Measurements from ENCODE around the gene PLXDC2. TPM values are rescaled to one million over a fixed set of nuclear protein-coding genes. Genes with fewer than 3 reads are reported as not detected.
"Not testable (repeated sequence)": the region's sequence is repeated elsewhere in the genome, so short reads cannot be mapped to it uniquely, and the experiment has no call there.

PLXDC2 gene
- 14.9 TPM for polyA plus RNA-seq (2013, experiment 1 of 2)
- polyA plus RNA-seq (2013, experiment 2 of 2), result 15.6 TPM

- Histone ChIP-seq H3K27ac (ENCODE audit: low read depth, low read length) (peak within 1 kb of the TSS; percentile 91), H3K27me3 (ENCODE audit: insufficient read depth, low read length, poor library complexity) (no peaks in the 10 kb centered on the region), H3K4me1 (ENCODE audit: control insufficient read depth, low read depth, low read length) (no peaks in the 10 kb centered on the region), H3K18ac (ENCODE audit: low read length) (peak within 1 kb of the TSS; percentile 94), H3K4ac (ENCODE audit: low read depth, low read length) (peak within 1 kb of the TSS; percentile 72), H3K56ac (ENCODE audit: low read length) (peak within 1 kb of the TSS; percentile 85), H4K8ac (ENCODE audit: low read depth, low read length) (no peak within 1 kb of the TSS), H3K79me2 (ENCODE audit: control insufficient read depth, insufficient read depth, low read length) (peaks cover 16% of the 10 kb centered on the region), H3K36me3 (ENCODE audit: control insufficient read depth, insufficient read depth, low read length) (no peaks in the 10 kb centered on the region), H3K79me1 (ENCODE audit: low read length) (no peaks in the 10 kb centered on the region), H3K4me2 (ENCODE audit: low read length) (peak within 1 kb of the TSS; percentile 92), H4K5ac (ENCODE audit: low read length) (no peak within 1 kb of the TSS), H2BK5ac (ENCODE audit: low read length) (peak within 1 kb of the TSS; percentile 63), H2AK5ac (ENCODE audit: low read length) (no peak within 1 kb of the TSS), H2BK15ac (replicated peaks; ENCODE audit: low read depth) (peak within 1 kb of the TSS; percentile 5), H2BK120ac (ENCODE audit: low read depth, low read length) (no peak within 1 kb of the TSS), H3K9ac (ENCODE audit: low read length) (peak within 1 kb of the TSS; percentile 68), H3K23ac (ENCODE audit: low read length) (peak within 1 kb of the TSS; percentile 51), H3K4me3 (ENCODE audit: low read length) (peak within 1 kb of the TSS; percentile 91)
- peak; percentile 88 for DNase-seq
- no CpG with 5 or more reads among the region's 65 CpGs for WGBS (ENCODE audit: extremely low coverage, insufficient coverage, low lambda C conversion rate)
These were observed at the start of gene PLXDC2 for GRCh38 chr10:19816411-19817230. Gene PLXDC2 (plus strand): TSS chr10:19816432.

DNA sequence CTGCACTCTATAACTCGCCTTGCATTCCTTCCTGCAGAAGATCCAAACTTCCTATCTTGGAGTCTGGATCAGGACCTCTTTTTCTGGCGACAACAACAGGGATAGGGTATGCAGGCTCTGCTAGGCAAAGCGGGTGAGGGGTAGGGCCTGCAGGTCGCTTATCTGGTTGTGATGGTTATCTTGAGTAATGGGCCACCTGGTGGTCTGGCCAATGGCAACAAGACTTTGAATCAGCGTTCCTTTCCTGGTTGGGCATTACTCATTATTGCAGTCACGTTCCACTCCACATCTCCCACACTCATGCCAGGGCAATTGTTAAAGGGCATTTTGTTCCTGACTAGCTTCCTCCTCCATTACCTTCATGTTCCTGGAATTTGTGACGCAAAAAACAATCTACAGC is 48.4 kb upstream of the PLXDC2 start:
- no peak overlapping the region for H2BK15ac ChIP-seq (replicated peaks; ENCODE audit: low read depth)
- H2BK120ac ChIP-seq (ENCODE audit: low read depth, low read length), result no peak overlapping the region
- no peak overlapping the region for H4K8ac ChIP-seq (ENCODE audit: low read depth, low read length)
- H3K36me3 ChIP-seq (ENCODE audit: control insufficient read depth, insufficient read depth, low read length), result no peaks in the 10 kb centered on the region
- peak; percentile 93 for DNase-seq
- no peak overlapping the region for H3K18ac ChIP-seq (ENCODE audit: low read length)
- no peak overlapping the region for H2BK5ac ChIP-seq (ENCODE audit: low read length)
- no peak overlapping the region for H3K27ac ChIP-seq (ENCODE audit: low read depth, low read length)
- no CpG with 5 or more reads among the region's 7 CpGs for WGBS (ENCODE audit: extremely low coverage, insufficient coverage, low lambda C conversion rate)
- no peak overlapping the region for H3K4me2 ChIP-seq (ENCODE audit: low read length)
- no peaks in the 10 kb centered on the region for H3K79me1 ChIP-seq (ENCODE audit: low read length)
- no peak overlapping the region for H2AK5ac ChIP-seq (ENCODE audit: low read length)
- no peaks in the 10 kb centered on the region for H3K27me3 ChIP-seq (ENCODE audit: insufficient read depth, low read length, poor library complexity)
- no peak overlapping the region for H3K4ac ChIP-seq (ENCODE audit: low read depth, low read length)
- no peak overlapping the region for H3K23ac ChIP-seq (ENCODE audit: low read length)
- no peaks in the 10 kb centered on the region for H3K4me1 ChIP-seq (ENCODE audit: control insufficient read depth, low read depth, low read length)
- no peak overlapping the region for H3K4me3 ChIP-seq (ENCODE audit: low read length)
- no peak overlapping the region for H4K5ac ChIP-seq (ENCODE audit: low read length)
- no peak overlapping the region for H3K9ac ChIP-seq (ENCODE audit: low read length)
- H3K79me2 ChIP-seq (ENCODE audit: control insufficient read depth, insufficient read depth, low read length), result no peaks in the 10 kb centered on the region
- no peak overlapping the region for H3K56ac ChIP-seq (ENCODE audit: low read length)

DNA sequence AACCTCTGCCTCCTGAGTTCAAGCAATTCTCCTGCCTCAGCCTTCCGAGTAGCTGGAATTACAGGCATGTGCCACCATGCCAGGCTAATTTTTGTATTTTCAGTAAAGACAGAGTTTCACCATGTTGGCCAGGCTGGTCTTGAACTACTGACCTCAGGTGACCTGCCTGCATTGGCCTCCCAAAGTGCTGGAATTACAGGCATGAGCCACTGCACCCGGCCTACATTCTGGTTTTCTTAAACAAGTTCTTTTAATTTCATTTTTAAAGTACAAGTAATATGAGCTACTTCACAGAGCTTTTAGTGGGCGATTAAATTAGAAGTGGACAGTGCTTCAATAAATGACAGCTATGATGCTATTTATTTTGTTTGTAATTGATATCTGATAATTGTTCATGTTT is 46.4 kb upstream of the PLXDC2 start:
- not testable (repeated sequence) for H3K27me3 ChIP-seq (ENCODE audit: insufficient read depth, low read length, poor library complexity); H2BK15ac ChIP-seq (replicated peaks; ENCODE audit: low read depth); H4K8ac ChIP-seq (ENCODE audit: low read depth, low read length); H3K4me3 ChIP-seq (ENCODE audit: low read length); H3K79me1 ChIP-seq (ENCODE audit: low read length); H2AK5ac ChIP-seq (ENCODE audit: low read length); H3K4ac ChIP-seq (ENCODE audit: low read depth, low read length); H3K79me2 ChIP-seq (ENCODE audit: control insufficient read depth, insufficient read depth, low read length); H4K5ac ChIP-seq (ENCODE audit: low read length); H3K56ac ChIP-seq (ENCODE audit: low read length); H3K23ac ChIP-seq (ENCODE audit: low read length); H3K4me1 ChIP-seq (ENCODE audit: control insufficient read depth, low read depth, low read length); H3K27ac ChIP-seq (ENCODE audit: low read depth, low read length); H3K18ac ChIP-seq (ENCODE audit: low read length); H2BK120ac ChIP-seq (ENCODE audit: low read depth, low read length); H2BK5ac ChIP-seq (ENCODE audit: low read length); DNase-seq; H3K9ac ChIP-seq (ENCODE audit: low read length); H3K4me2 ChIP-seq (ENCODE audit: low read length); H3K36me3 ChIP-seq (ENCODE audit: control insufficient read depth, insufficient read depth, low read length)
- no CpG with 5 or more reads among the region's 3 CpGs for WGBS (ENCODE audit: extremely low coverage, insufficient coverage, low lambda C conversion rate)

- DNase-seq, result peak; percentile 13
- H3K23ac ChIP-seq (ENCODE audit: low read length), result no peak overlapping the region
- H3K79me2 ChIP-seq (ENCODE audit: control insufficient read depth, insufficient read depth, low read length), result no peaks in the 10 kb centered on the region
- no peaks in the 10 kb centered on the region for H3K4me1 ChIP-seq (ENCODE audit: control insufficient read depth, low read depth, low read length)
- no peak overlapping the region for H2BK5ac ChIP-seq (ENCODE audit: low read length)
- H3K56ac ChIP-seq (ENCODE audit: low read length), result no peak overlapping the region
- no peak overlapping the region for H3K4me3 ChIP-seq (ENCODE audit: low read length)
- H3K27me3 ChIP-seq (ENCODE audit: insufficient read depth, low read length, poor library complexity), result no peaks in the 10 kb centered on the region
- H4K8ac ChIP-seq (ENCODE audit: low read depth, low read length), result no peak overlapping the region
- no peak overlapping the region for H4K5ac ChIP-seq (ENCODE audit: low read length)
- H3K18ac ChIP-seq (ENCODE audit: low read length), result no peak overlapping the region
- H3K79me1 ChIP-seq (ENCODE audit: low read length), result no peaks in the 10 kb centered on the region
- WGBS (ENCODE audit: extremely low coverage, insufficient coverage, low lambda C conversion rate), result no CpG with 5 or more reads among the region's 2 CpGs
- H3K4ac ChIP-seq (ENCODE audit: low read depth, low read length), result no peak overlapping the region
- H3K4me2 ChIP-seq (ENCODE audit: low read length), result no peak overlapping the region
- H3K27ac ChIP-seq (ENCODE audit: low read depth, low read length), result no peak overlapping the region
- H2BK15ac ChIP-seq (replicated peaks; ENCODE audit: low read depth), result no peak overlapping the region
- no peaks in the 10 kb centered on the region for H3K36me3 ChIP-seq (ENCODE audit: control insufficient read depth, insufficient read depth, low read length)
- H2AK5ac ChIP-seq (ENCODE audit: low read length), result no peak overlapping the region
- H3K9ac ChIP-seq (ENCODE audit: low read length), result no peak overlapping the region
- H2BK120ac ChIP-seq (ENCODE audit: low read depth, low read length), result no peak overlapping the region
These were observed 43.3 kb upstream of the PLXDC2 start for GRCh38 chr10:19772972-19773371.

DNA sequence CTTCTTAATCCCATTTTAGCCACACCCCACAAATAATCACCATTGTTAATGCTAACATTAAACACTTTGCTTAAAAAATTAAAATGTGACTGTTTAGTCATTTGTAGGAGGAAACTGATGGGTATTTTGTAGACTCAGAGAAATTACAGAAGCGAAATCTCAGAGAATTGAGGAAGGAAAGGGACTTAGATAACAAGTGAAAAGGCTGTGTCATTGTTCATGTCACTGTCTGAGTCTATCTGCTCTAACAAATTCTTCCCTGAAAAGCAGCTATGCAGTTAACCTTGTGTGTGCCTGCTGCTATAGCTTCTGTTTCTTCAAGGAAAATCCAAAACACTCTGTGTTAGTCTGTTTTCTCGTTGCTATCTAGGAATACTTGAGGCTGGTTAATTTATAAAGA is 40.9 kb upstream of the PLXDC2 start:
- DNase-seq, result peak; percentile 10

More for the DNA sequence above, 40.9 kb upstream of the PLXDC2 start:
- no peak overlapping the region for H3K23ac ChIP-seq (ENCODE audit: low read length)
- H3K18ac ChIP-seq (ENCODE audit: low read length), result no peak overlapping the region
- H4K5ac ChIP-seq (ENCODE audit: low read length), result no peak overlapping the region
- H3K4me1 ChIP-seq (ENCODE audit: control insufficient read depth, low read depth, low read length), result no peaks in the 10 kb centered on the region
- no peak overlapping the region for H4K8ac ChIP-seq (ENCODE audit: low read depth, low read length)
- no peak overlapping the region for H3K27ac ChIP-seq (ENCODE audit: low read depth, low read length)
- H3K9ac ChIP-seq (ENCODE audit: low read length), result no peak overlapping the region
- H2BK120ac ChIP-seq (ENCODE audit: low read depth, low read length), result no peak overlapping the region
- no peak overlapping the region for H2BK5ac ChIP-seq (ENCODE audit: low read length)
- no peak overlapping the region for H3K56ac ChIP-seq (ENCODE audit: low read length)
- no peak overlapping the region for H2BK15ac ChIP-seq (replicated peaks; ENCODE audit: low read depth)
- no peak overlapping the region for H3K4me2 ChIP-seq (ENCODE audit: low read length)
- no peak overlapping the region for H2AK5ac ChIP-seq (ENCODE audit: low read length)
- H3K79me2 ChIP-seq (ENCODE audit: control insufficient read depth, insufficient read depth, low read length), result no peaks in the 10 kb centered on the region
- no peak overlapping the region for H3K4me3 ChIP-seq (ENCODE audit: low read length)
- H3K79me1 ChIP-seq (ENCODE audit: low read length), result no peaks in the 10 kb centered on the region
- H3K36me3 ChIP-seq (ENCODE audit: control insufficient read depth, insufficient read depth, low read length), result no peaks in the 10 kb centered on the region
- WGBS (ENCODE audit: extremely low coverage, insufficient coverage, low lambda C conversion rate), result no CpG with 5 or more reads among the region's 2 CpGs
- no peaks in the 10 kb centered on the region for H3K27me3 ChIP-seq (ENCODE audit: insufficient read depth, low read length, poor library complexity)
- H3K4ac ChIP-seq (ENCODE audit: low read depth, low read length), result no peak overlapping the region

Data from mesendoderm (in vitro differentiated cells).